CD4-positive, CD25-positive, alpha-beta regulatory T cell (primary cell): ENCODE data around the gene MMP1. TPM values are rescaled to one million over a fixed set of nuclear protein-coding genes. Genes with fewer than 3 reads are reported as not detected.

ENCODE experiments used
- ATAC-seq, 2 donors: fragments of 150-1000 bp; cut with Tn5 transposase; one replicate each; pipeline ENCODE4 v1.10.0; 2021; ENCODE audit warnings: low read depth in 2 of 2, moderate number of reproducible peaks in 2 of 2, moderate library complexity in 1 of 2
- DNase-seq, 3 donors: peaks; one replicate each; pipeline versions ENCODE4 v3.0.0 to v3.0.0-alpha.2; 2012 to 2022; ENCODE audit warnings: mixed read lengths in 1 of 3
- H3K27ac ChIP-seq: one replicate; pipeline ENCODE4 v1.7.0; 2013; ENCODE audit warnings: mild to moderate bottlenecking, low read length; ENCODE audit not compliant: insufficient read depth, poor library complexity, severe bottlenecking
- H3K27me3 ChIP-seq: one replicate; pipeline ENCODE4 v1.7.0; 2013; ENCODE audit warnings: low read length; ENCODE audit not compliant: control insufficient read depth, insufficient read depth
- H3K36me3 ChIP-seq: one replicate; pipeline ENCODE4 v1.7.0; 2013; ENCODE audit warnings: mild to moderate bottlenecking, low read length, moderate library complexity; ENCODE audit not compliant: control insufficient read depth, insufficient read depth
- H3K4me1 ChIP-seq: 2 replicates; pipeline ENCODE4 v1.7.0; 2013; ENCODE audit warnings: mild to moderate bottlenecking, low read length; ENCODE audit not compliant: insufficient read depth, control insufficient read depth, poor library complexity, severe bottlenecking
- H3K4me3 ChIP-seq: one replicate; pipeline ENCODE4 v1.7.0; 2013; ENCODE audit warnings: low read depth, mild to moderate bottlenecking, low read length, moderate library complexity
- H3K9me3 ChIP-seq, 2 experiments: 1 replicate in 1 of 2; 2 replicates in 1 of 2; pipeline ENCODE4 v1.7.0; 2013; ENCODE audit warnings: low read length in 2 of 2, mild to moderate bottlenecking in 1 of 2, moderate library complexity in 1 of 2; ENCODE audit not compliant: control insufficient read depth in 2 of 2
- H3K27ac Mint-ChIP-seq, 3 donors: one replicate each; pipeline ENCODE4 v1.8.0; 2020 to 2022; ENCODE audit warnings: mild to moderate bottlenecking in 3 of 3, mixed read lengths in 3 of 3, moderate library complexity in 2 of 3
- H3K27me3 Mint-ChIP-seq: one replicate; pipeline ENCODE4 v1.8.0; 2022; ENCODE audit warnings: mild to moderate bottlenecking, mixed read lengths
- H3K36me3 Mint-ChIP-seq: one replicate; pipeline ENCODE4 v1.8.0; 2020; ENCODE audit warnings: mixed read lengths
- H3K4me1 Mint-ChIP-seq, 4 donors: one replicate each; pipeline ENCODE4 v1.8.0; 2020 to 2022; ENCODE audit warnings: mixed read lengths in 4 of 4, mild to moderate bottlenecking in 1 of 4
- H3K4me3 Mint-ChIP-seq, 4 donors: one replicate each; pipeline ENCODE4 v1.8.0; 2020 to 2022; ENCODE audit warnings: mild to moderate bottlenecking in 4 of 4, mixed read lengths in 4 of 4, moderate library complexity in 3 of 4
- H3K9me3 Mint-ChIP-seq, 7 donors: one replicate each; pipeline ENCODE4 v1.8.0; 2020 to 2022; ENCODE audit warnings: mixed read lengths in 7 of 7, mild to moderate bottlenecking in 3 of 7, moderate library complexity in 2 of 7
- polyA plus RNA-seq, 4 donors: library from polyadenylated mRNA; unstranded; fragments of 300-500 nt; fragmentation: Illumina TruSeq; gene quantifications; one replicate each; pipeline ENCODE4 v1.2.3, GENCODE V29; 2021
- total RNA-seq: library from RNA; stranded (reverse); gene quantifications from one replicate; pipeline ENCODE4 v1.2.3, GENCODE V29; 2022

The MMP1 gene
- total and polyA plus RNA-seq, 5 donors from 2014 or later: not detected

DNA sequence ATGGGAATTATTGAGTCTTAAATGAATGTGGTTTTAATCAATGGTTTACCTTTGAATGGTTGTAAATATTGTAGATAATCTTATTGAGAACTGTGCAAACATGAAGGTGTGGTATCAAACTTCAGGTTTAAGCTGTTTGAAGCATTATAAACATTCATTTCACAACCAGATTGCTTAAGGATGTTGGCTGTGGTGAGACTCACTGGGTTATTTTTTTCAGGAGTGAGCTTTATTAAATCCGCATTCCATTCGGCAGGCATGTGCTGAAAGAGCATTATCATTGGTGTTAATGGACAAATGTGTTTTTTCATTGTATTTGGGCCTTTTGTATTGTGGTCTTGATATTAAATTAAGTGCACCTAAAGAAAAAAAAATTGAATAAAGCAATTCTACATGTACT is 35.8 kb upstream of the MMP1 start:
- no peaks in the 10 kb centered on the region for H3K9me3 ChIP-seq
- H3K9me3 Mint-ChIP-seq: no peaks in the 10 kb centered on the region

GRCh38 chr11:102832612-102833011 is 34.7 kb upstream of the MMP1 start:
- Histone ChIP-seq H3K9me3 (no peaks in the 10 kb centered on the region), H3K27ac (no peak overlapping the region), H3K27me3 (no peaks in the 10 kb centered on the region), H3K4me1 (no peaks in the 10 kb centered on the region), H3K4me3 (no peak overlapping the region), H3K36me3 (no peaks in the 10 kb centered on the region)
- no peak for DNase-seq
- Mint-ChIP-seq H3K9me3 (no peaks in the 10 kb centered on the region), H3K27me3 (peaks cover 15% of the 10 kb centered on the region), H3K4me3 (no peak overlapping the region), H3K4me1 (no peaks in the 10 kb centered on the region), H3K36me3 (no peaks in the 10 kb centered on the region), H3K27ac (no peak overlapping the region)
- ATAC-seq: no peak

More for the DNA sequence above, 35.8 kb upstream of the MMP1 start:
- Histone ChIP-seq H3K4me3 (no peak overlapping the region), H3K36me3 (no peaks in the 10 kb centered on the region), H3K4me1 (no peaks in the 10 kb centered on the region), H3K27me3 (no peaks in the 10 kb centered on the region), H3K27ac (no peak overlapping the region)
- Mint-ChIP-seq H3K27me3 (peaks cover 15% of the 10 kb centered on the region), H3K4me3 (no peak overlapping the region), H3K36me3 (no peaks in the 10 kb centered on the region), H3K27ac (no peak overlapping the region), H3K4me1 (no peaks in the 10 kb centered on the region)
- ATAC-seq: no peak
- no peak for DNase-seq

DNA sequence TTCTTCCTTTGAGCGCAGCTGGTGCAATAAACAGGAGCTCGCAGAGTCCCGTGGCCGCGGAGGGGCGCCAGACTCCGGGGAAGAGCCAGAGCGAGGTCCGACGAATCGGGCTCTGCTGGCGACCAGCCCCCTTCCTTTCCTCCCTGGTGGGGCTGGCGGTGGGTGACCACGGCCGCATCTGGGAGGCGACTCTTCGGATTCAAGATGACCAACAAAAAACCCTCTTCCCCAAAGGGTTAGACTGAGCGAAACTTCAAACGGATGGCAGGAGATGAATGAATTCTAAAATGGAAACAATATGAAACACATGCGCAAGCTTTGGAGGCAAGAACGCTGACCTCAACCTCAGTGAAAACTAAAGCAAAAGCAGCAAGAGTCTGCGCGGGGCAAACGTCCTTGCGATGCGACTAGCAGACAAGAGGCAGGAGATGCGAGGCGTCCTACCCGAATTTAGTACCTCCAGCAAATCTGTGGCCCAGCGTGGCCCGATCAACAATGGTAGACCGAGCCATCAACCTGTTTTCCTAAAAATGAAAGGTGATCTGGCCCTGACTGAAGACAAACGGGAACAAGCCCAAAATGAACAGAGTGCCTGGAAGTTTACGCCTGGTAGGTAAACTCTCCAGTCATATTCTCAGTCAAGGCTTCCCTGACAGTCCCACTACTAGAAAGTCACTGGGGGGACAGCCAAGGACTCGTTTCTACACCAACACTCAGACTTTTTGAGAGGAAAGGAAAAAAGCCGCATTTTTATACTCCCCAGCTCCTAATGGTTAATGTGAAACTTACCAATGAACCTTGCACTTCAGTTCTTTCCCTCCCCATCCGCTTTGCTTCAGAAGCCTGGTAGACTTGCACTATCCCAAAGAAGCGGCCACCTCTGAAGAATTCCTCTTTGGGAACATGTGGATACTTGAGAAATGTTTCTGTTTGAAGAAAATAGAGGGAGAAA is 33.8 kb upstream of the MMP1 start:
- DNase-seq: no peak
- no peaks in the 10 kb centered on the region for H3K36me3 ChIP-seq
- Mint-ChIP-seq H3K36me3 (no peaks in the 10 kb centered on the region), H3K27ac (no peak overlapping the region), H3K4me3 (no peak overlapping the region), H3K27me3 (peaks cover 15% of the 10 kb centered on the region), H3K4me1 (no peaks in the 10 kb centered on the region), H3K9me3 (peaks cover 0 to 2% (median 0%) of the 10 kb centered on the region in 7 donors)
- H3K4me3 ChIP-seq: no peak overlapping the region
- H3K9me3 ChIP-seq: no peaks in the 10 kb centered on the region
- H3K27ac ChIP-seq: no peak overlapping the region
- no peaks in the 10 kb centered on the region for H3K27me3 ChIP-seq
- H3K4me1 ChIP-seq: no peaks in the 10 kb centered on the region
- ATAC-seq: no peak

GRCh38 chr11:102831128-102831488 is 33.1 kb upstream of the MMP1 start:
- no peak overlapping the region for H3K4me3 ChIP-seq
- Mint-ChIP-seq H3K4me1 (no peaks in the 10 kb centered on the region), H3K27ac (no peak overlapping the region), H3K4me3 (no peak overlapping the region), H3K27me3 (peaks cover 15% of the 10 kb centered on the region), H3K9me3 (peaks cover 0 to 2% (median 0%) of the 10 kb centered on the region in 7 donors), H3K36me3 (no peaks in the 10 kb centered on the region)
- no peaks in the 10 kb centered on the region for H3K27me3 ChIP-seq
- no peak overlapping the region for H3K27ac ChIP-seq
- H3K4me1 ChIP-seq: no peaks in the 10 kb centered on the region
- no peaks in the 10 kb centered on the region for H3K9me3 ChIP-seq
- ATAC-seq (no peak), DNase-seq (no peak)
- no peaks in the 10 kb centered on the region for H3K36me3 ChIP-seq

DNA sequence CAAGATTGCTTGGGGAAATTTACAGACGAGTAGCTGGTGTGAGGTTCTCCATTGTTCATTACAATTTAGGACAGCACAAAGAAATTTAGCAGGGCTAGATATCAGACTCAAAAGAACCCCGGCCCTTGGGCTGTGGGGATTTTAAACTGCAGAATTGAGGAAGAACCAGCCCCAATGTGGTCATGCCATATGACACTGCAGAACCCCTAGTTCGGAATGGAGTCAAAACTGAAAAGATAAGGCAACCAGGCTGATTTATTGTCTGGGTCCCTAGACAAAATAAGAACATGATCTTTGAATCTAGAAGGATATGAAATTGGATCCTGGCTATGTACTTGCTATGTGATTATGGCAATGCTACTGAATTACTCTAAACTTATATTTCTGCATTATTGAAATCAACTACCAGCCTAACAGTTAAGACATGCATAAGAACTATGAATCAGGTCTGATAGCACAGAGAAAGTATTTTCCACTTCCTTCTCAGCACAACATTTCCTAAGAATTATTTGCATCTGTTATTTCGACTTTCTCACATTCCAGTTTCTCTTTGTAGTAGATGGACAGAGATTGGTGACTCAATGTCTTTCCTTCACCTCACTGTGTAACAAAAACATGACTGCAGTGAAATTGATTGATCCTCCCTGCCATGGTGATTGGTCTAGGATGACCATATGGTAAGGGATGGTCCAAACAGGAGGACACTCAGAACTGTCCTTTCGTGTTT is 32.2 kb upstream of the MMP1 start:
- no peaks in the 10 kb centered on the region for H3K9me3 ChIP-seq
- peaks cover 15% of the 10 kb centered on the region for H3K27me3 Mint-ChIP-seq
- no peak overlapping the region for H3K4me3 Mint-ChIP-seq

DNA sequence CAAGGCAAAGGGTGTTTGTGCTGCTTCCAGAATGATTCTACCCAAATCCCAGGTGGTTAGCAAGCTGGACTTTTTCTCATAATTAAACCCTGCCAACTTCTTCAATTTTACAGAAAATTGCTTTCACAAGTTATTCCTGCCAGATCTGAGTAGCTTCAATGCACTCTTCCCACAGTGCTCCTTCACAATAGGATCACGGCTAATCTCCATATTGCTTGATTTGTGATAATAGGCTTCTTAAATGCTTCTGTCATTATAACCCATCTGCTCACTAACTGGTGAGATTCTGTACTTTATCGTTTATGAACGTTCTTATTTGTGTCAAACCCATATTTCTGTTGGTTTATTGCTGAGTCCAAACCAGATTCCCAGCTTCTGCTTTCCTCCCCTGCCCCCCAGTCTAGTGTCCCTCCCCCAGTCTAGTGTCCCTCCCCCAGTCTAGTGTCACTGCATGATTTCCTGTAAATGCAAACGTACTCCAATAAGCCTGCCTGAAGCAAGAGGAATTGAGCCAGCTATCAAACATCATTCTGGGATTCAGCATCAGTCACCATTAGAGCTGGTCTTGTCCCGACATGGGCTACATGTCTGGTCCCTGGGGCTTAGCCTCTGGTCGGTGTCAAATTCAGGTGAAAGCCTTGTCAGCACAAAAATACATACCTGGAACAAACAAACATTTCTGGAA is 31.5 kb upstream of the MMP1 start:
- Mint-ChIP-seq H3K4me1 (no peaks in the 10 kb centered on the region), H3K4me3 (no peak overlapping the region), H3K27ac (no peak overlapping the region), H3K27me3 (peaks cover 15% of the 10 kb centered on the region), H3K9me3 (peaks cover 0 to 2% (median 0%) of the 10 kb centered on the region in 7 donors), H3K36me3 (no peaks in the 10 kb centered on the region)
- no peaks in the 10 kb centered on the region for H3K36me3 ChIP-seq
- DNase-seq (no peak), ATAC-seq (no peak)
- no peaks in the 10 kb centered on the region for H3K4me1 ChIP-seq
- no peaks in the 10 kb centered on the region for H3K27me3 ChIP-seq
- no peak overlapping the region for H3K27ac ChIP-seq
- H3K9me3 ChIP-seq: no peaks in the 10 kb centered on the region
- H3K4me3 ChIP-seq: no peak overlapping the region

More for the DNA sequence above, 32.2 kb upstream of the MMP1 start:
- DNase-seq (no peak), ATAC-seq (no peak)
- no peak overlapping the region for H3K27ac ChIP-seq
- no peaks in the 10 kb centered on the region for H3K4me1 ChIP-seq
- Mint-ChIP-seq H3K9me3 (peaks cover 0 to 2% (median 0%) of the 10 kb centered on the region in 7 donors), H3K4me1 (no peaks in the 10 kb centered on the region), H3K27ac (no peak overlapping the region), H3K36me3 (no peaks in the 10 kb centered on the region)
- no peaks in the 10 kb centered on the region for H3K36me3 ChIP-seq
- H3K4me3 ChIP-seq: no peak overlapping the region
- H3K27me3 ChIP-seq: no peaks in the 10 kb centered on the region

GRCh38 chr11:102824556-102824955 is 26.6 kb upstream of the MMP1 start:
- Histone ChIP-seq H3K4me1 (no peaks in the 10 kb centered on the region), H3K9me3 (no peaks in the 10 kb centered on the region), H3K4me3 (no peak overlapping the region), H3K36me3 (no peaks in the 10 kb centered on the region), H3K27ac (no peak overlapping the region), H3K27me3 (no peaks in the 10 kb centered on the region)
- Mint-ChIP-seq H3K4me1 (no peaks in the 10 kb centered on the region), H3K4me3 (no peak overlapping the region), H3K27me3 (no peaks in the 10 kb centered on the region), H3K36me3 (no peaks in the 10 kb centered on the region), H3K27ac (no peak overlapping the region), H3K9me3 (peaks cover 0 to 2% (median 0%) of the 10 kb centered on the region in 7 donors)
- ATAC-seq (no peak), DNase-seq (no peak)
